SJSA1 (cell line): Measurements from ENCODE around the gene TENT5C. TPM values are rescaled to one million over a fixed set of nuclear protein-coding genes. Genes with fewer than 3 reads are reported as not detected.

Source experiments
- DNase-seq, 2 experiments: peaks; one replicate each; pipeline ENCODE4 v3.0.0-alpha.2; 2015 to 2020; ENCODE audit warnings: low spot score in 2 of 2, low read depth in 1 of 2
- H3K27ac ChIP-seq: fragments of 250-450 bp; sonication (Bioruptor Pico); 2 replicates; pipeline ENCODE4 v1.5.1; 2020; ENCODE audit warnings: mild to moderate bottlenecking, moderate library complexity
- H3K27me3 ChIP-seq: fragments of 250-450 bp; sonication (Bioruptor Pico); replicated peaks from 2 replicates; pipeline ENCODE4 v1.5.1; 2020; ENCODE audit warnings: mild to moderate bottlenecking, moderate library complexity
- H3K36me3 ChIP-seq: fragments of 250-450 bp; sonication (Bioruptor Pico); 2 replicates; pipeline ENCODE4 v1.5.1; 2020; ENCODE audit warnings: mild to moderate bottlenecking
- H3K4me1 ChIP-seq: fragments of 250-450 bp; sonication (Bioruptor Pico); replicated peaks from 2 replicates; pipeline ENCODE4 v1.6.1; 2021; ENCODE audit warnings: mild to moderate bottlenecking
- H3K4me3 ChIP-seq: fragments of 250-450 bp; sonication (Bioruptor Pico); 2 replicates; pipeline ENCODE4 v1.5.1; 2020; ENCODE audit warnings: mild to moderate bottlenecking
- H3K9me3 ChIP-seq: fragments of 250-450 bp; sonication (Bioruptor Pico); replicated peaks from 2 replicates; pipeline ENCODE4 v1.5.1; 2020; ENCODE audit warnings: mild to moderate bottlenecking
- total RNA-seq: library from RNA; depleted of rRNA; stranded (reverse); fragments of >200 nt; shearing (Covaris generic); gene quantifications from 2 replicates; pipeline ENCODE4 v1.2.3, GENCODE V29; 2014

TENT5C gene
- total RNA-seq, 1 experiment from 2014 or later: 0.92 TPM

DNA sequence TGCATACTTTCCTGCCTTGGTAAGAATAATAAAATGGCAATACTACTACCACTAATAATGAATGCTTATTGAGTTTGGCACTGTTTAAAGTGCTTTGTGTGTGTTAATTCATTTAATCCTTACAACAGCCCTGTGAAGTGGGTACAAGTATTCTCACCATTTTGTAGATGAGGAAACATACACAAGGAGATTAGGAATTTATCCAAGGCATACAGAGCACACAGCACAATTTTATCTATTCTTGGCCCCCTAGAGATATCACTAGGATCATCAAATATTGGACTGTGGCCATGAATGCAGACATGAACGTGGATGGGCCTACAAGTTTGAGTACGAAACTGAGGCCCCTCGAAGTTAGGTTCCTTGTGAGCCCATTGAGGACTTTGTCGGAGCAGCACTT, 39.5 kb downstream of the TENT5C start:
- Histone ChIP-seq H3K27me3 (no peaks in the 10 kb centered on the region), H3K4me1 (no peaks in the 10 kb centered on the region), H3K36me3 (no peaks in the 10 kb centered on the region), H3K9me3 (no peaks in the 10 kb centered on the region), H3K4me3 (no peak overlapping the region), H3K27ac (no peak overlapping the region)
- no peak for DNase-seq

- Histone ChIP-seq H3K36me3 (no peaks in the 10 kb centered on the region), H3K4me3 (no peak overlapping the region), H3K27ac (no peak overlapping the region), H3K4me1 (no peaks in the 10 kb centered on the region), H3K27me3 (no peaks in the 10 kb centered on the region), H3K9me3 (no peaks in the 10 kb centered on the region)
- no peak for DNase-seq
Observed at GRCh38 chr1:117646007-117646811, 40.4 kb downstream of the TENT5C start.

DNA sequence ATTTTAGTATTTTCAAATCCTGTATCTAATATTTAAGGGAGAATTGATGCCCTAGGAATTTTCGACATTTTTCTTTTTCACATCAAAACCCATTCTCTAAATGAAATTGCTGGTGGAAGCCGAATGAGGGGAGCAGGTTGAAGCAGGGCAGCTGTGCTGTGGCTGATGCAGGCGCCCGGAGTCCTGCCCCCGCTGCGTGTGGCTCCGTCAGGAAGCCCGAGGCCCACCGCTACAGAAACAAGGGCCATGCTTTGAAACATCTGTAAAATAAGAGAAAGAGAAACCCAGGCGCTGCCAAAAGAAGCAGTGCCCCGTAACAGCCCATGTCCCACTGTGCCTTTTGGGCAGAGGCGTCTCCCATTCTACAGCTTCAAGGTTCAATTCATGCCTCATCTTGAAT, 41.1 kb downstream of the TENT5C start:
- Histone ChIP-seq H3K36me3 (no peaks in the 10 kb centered on the region), H3K27me3 (no peaks in the 10 kb centered on the region), H3K9me3 (no peaks in the 10 kb centered on the region), H3K4me3 (no peak overlapping the region), H3K4me1 (no peaks in the 10 kb centered on the region), H3K27ac (no peak overlapping the region)
- no peak for DNase-seq

- no peak for DNase-seq
- no peak overlapping the region for H3K4me3 ChIP-seq
- H3K9me3 ChIP-seq: no peaks in the 10 kb centered on the region
- H3K27ac ChIP-seq: no peak overlapping the region
- H3K36me3 ChIP-seq: no peaks in the 10 kb centered on the region
- no peaks in the 10 kb centered on the region for H3K4me1 ChIP-seq
- no peaks in the 10 kb centered on the region for H3K27me3 ChIP-seq
Observed at GRCh38 chr1:117648015-117648414, 42.2 kb downstream of the TENT5C start.

GRCh38 chr1:117650840-117651568, 45.2 kb downstream of the TENT5C start:
- DNase-seq: no peak
- Histone ChIP-seq H3K27ac (no peak overlapping the region), H3K27me3 (no peaks in the 10 kb centered on the region), H3K36me3 (no peaks in the 10 kb centered on the region), H3K9me3 (no peaks in the 10 kb centered on the region), H3K4me3 (no peak overlapping the region), H3K4me1 (no peaks in the 10 kb centered on the region; the same call in none of the 2 replicates)

DNA sequence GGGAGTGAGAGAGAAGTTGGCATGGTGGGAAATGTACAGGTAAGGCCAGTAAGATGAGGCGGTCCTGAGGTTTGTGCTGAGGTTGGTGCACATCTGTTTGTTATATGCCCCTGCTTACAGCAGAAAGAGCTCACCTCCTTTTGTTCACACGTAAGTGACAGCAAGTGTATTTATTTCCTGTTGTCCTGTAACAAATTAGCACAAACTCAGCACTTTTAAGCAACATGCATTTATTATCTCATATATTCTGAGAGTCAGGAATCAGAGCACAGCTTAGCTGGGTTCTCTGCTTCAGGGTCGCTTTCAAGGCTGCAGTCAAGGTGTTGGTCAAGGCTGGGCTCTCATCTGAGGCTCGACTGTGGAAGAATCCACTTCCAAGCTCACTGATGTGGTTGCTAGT, 45.8 kb downstream of the TENT5C start:
- H3K27me3 ChIP-seq: no peaks in the 10 kb centered on the region
- no peak overlapping the region for H3K4me3 ChIP-seq
- H3K27ac ChIP-seq: no peak overlapping the region
- peaks cover 4% of the 10 kb centered on the region for H3K4me1 ChIP-seq
- no peaks in the 10 kb centered on the region for H3K9me3 ChIP-seq
- DNase-seq: no peak
- no peaks in the 10 kb centered on the region for H3K36me3 ChIP-seq

- no peak overlapping the region for H3K4me3 ChIP-seq
- no peaks in the 10 kb centered on the region for H3K27me3 ChIP-seq
- peaks cover 12% of the 10 kb centered on the region for H3K4me1 ChIP-seq
- DNase-seq: no peak
- no peaks in the 10 kb centered on the region for H3K36me3 ChIP-seq
- no peaks in the 10 kb centered on the region for H3K9me3 ChIP-seq
- no peak overlapping the region for H3K27ac ChIP-seq
Observed at GRCh38 chr1:117652421-117652820, 46.6 kb downstream of the TENT5C start.

GRCh38 chr1:117653195-117653594, 47.3 kb downstream of the TENT5C start:
- H3K27me3 ChIP-seq: no peaks in the 10 kb centered on the region
- H3K4me1 ChIP-seq: peaks cover 12% of the 10 kb centered on the region
- DNase-seq: no peak
- H3K27ac ChIP-seq: no peak overlapping the region
- H3K9me3 ChIP-seq: no peaks in the 10 kb centered on the region
- H3K36me3 ChIP-seq: no peaks in the 10 kb centered on the region
- no peak overlapping the region for H3K4me3 ChIP-seq

DNA sequence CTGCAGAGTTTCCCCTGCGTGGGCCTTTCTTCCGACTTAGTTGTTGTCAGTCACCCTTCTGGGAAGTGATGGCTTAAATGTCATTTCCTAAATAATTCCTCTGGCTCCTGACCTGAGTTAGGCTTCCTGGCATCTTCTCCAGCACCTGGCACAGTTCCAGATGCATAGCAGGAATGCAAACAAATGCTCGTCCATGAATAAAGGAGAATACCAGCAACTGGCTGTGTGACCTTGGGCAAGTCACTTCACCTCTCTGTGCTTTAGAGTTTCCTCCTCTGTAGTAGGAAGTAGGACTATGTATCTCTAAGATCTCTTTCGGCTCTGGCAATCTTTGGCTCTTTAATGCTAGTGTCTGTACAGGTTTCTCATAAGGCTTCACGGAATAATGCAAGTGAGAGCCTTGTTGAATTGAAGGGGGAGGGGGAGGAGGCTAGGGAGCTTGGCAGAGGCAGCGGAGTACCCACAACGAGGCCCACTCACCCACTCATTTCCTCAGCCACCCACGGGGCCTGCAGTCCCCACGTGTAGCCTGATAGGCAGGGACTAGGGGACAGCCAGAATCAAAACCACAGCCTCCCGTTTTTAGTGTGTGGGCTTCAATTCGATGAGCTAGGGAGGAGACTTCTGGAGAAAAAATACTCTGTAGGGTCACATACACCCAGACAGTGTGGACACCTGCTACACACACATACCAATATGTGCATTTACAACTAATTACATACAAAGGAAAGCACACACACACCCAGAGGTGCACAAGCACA, 48.1 kb downstream of the TENT5C start:
- DNase-seq: no peak
- Histone ChIP-seq H3K27me3 (no peaks in the 10 kb centered on the region), H3K4me3 (no peak overlapping the region), H3K9me3 (no peaks in the 10 kb centered on the region), H3K4me1 (peaks cover 12% of the 10 kb centered on the region), H3K27ac (no peak overlapping the region), H3K36me3 (no peaks in the 10 kb centered on the region)

DNA sequence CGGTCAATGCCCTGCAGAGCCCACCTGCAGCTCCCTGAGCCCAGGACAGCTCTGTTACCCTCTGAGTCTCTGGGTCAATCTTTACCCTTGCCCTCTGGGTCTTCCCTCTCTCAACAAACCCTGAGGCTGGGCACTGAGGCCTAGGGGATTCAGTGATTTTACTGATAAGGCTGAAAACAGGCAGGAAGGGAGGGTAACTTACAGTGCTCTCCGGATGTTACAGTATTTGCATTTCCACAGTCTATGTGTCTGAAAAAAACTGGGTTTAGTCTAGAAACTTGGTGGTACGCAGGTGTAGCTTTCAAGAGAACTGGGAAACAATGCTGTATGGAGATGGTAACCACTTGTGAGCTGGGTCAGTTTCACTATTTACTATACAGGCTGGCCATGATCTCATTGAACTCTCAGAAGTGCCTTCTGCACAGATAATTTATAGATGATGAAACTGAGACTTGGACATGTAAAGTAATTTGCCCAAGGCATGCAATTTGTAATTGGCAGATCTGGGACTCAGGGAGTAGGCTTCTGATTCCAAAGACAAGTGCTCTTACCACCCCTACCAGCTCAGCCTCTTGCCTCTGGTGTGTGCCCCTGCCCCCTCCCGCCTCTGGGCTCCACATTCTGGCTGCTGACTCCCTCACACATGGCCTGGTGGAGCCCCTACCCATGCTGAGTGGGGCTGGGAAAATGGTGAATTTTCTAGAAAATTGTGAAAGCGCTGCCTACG, 48.8 kb downstream of the TENT5C start:
- no peak for DNase-seq
- H3K36me3 ChIP-seq: no peaks in the 10 kb centered on the region

GRCh38 chr1:117655220-117655577, 49.4 kb downstream of the TENT5C start:
- Histone ChIP-seq H3K4me1 (peaks cover 12% of the 10 kb centered on the region), H3K27me3 (no peaks in the 10 kb centered on the region), H3K36me3 (no peaks in the 10 kb centered on the region), H3K4me3 (no peak overlapping the region), H3K27ac (no peak overlapping the region), H3K9me3 (no peaks in the 10 kb centered on the region)
- no peak for DNase-seq

More for the DNA sequence above, 48.8 kb downstream of the TENT5C start:
- H3K9me3 ChIP-seq: no peaks in the 10 kb centered on the region
- H3K4me1 ChIP-seq: peaks cover 12% of the 10 kb centered on the region
- no peak overlapping the region for H3K27ac ChIP-seq
- no peaks in the 10 kb centered on the region for H3K27me3 ChIP-seq
- H3K4me3 ChIP-seq: no peak overlapping the region

- H3K4me3 ChIP-seq: no peak overlapping the region
- no peaks in the 10 kb centered on the region for H3K27me3 ChIP-seq
- no peak for DNase-seq
- no peaks in the 10 kb centered on the region for H3K36me3 ChIP-seq
- peaks cover 12% of the 10 kb centered on the region for H3K4me1 ChIP-seq
- no peak overlapping the region for H3K27ac ChIP-seq
- no peaks in the 10 kb centered on the region for H3K9me3 ChIP-seq
Observed at GRCh38 chr1:117656202-117656641, 50.4 kb downstream of the TENT5C start.

GRCh38 chr1:117657031-117657430, 51.2 kb downstream of the TENT5C start:
- no peaks in the 10 kb centered on the region for H3K27me3 ChIP-seq
- H3K4me1 ChIP-seq: peaks cover 12% of the 10 kb centered on the region
- DNase-seq: peak; percentile 75 to 83

More at GRCh38 chr1:117657031-117657430, 51.2 kb downstream of the TENT5C start:
- no peaks in the 10 kb centered on the region for H3K9me3 ChIP-seq
- H3K4me3 ChIP-seq: no peak overlapping the region
- H3K27ac ChIP-seq: peak overlapping the region; percentile 13
- H3K36me3 ChIP-seq: no peaks in the 10 kb centered on the region
